HepG2 (cell line): ENCODE data around the gene ASAP2. TPM values are rescaled to one million over a fixed set of nuclear protein-coding genes. Genes with fewer than 3 reads are reported as not detected.

ENCODE experiments used
- ARID4A ChIP-seq: sonication (generic); formaldehyde crosslinking; IDR thresholded peaks from 2 replicates; pipeline ENCODE4 v1.5.0; 2020; ENCODE audit warnings: mild to moderate bottlenecking, missing genetic modification reagents, borderline replicate concordance
- ATF2 ChIP-seq: sonication (generic); formaldehyde crosslinking; IDR thresholded peaks from 2 replicates; pipeline ENCODE4 v1.4.0; 2020; ENCODE audit warnings: missing genetic modification reagents
- ATF7-NPFF ChIP-seq: sonication (generic); formaldehyde crosslinking; IDR thresholded peaks from 2 replicates; pipeline ENCODE4 v1.8.1; 2023; ENCODE audit warnings: mild to moderate bottlenecking, low read depth, missing genetic modification reagents, moderate library complexity
- IRF1 ChIP-seq: sonication (generic); formaldehyde crosslinking; IDR thresholded peaks from 2 replicates; pipeline ENCODE4 v1.4.0; 2020; ENCODE audit warnings: low read depth, mild to moderate bottlenecking, missing genetic modification reagents
- IRF2 ChIP-seq: IDR thresholded peaks from 2 replicates; pipeline ENCODE4 v1.6.1; 2018; ENCODE audit warnings: missing genetic modification reagents, missing compliant biosample characterization
- RFXAP ChIP-seq: sonication (generic); formaldehyde crosslinking; IDR thresholded peaks from 2 replicates; pipeline ENCODE4 v1.4.0; 2020; ENCODE audit warnings: missing genetic modification reagents, borderline replicate concordance
- ZFAT ChIP-seq: sonication (generic); formaldehyde crosslinking; conservative IDR thresholded peaks from 2 replicates; pipeline ENCODE4 v1.8.1; 2023; ENCODE audit warnings: missing genetic modification reagents, inconsistent platforms
- ZKSCAN1 ChIP-seq: fragments of 150-350 bp; IDR thresholded peaks from 2 replicates; pipeline ENCODE4 v1.6.1; 2014; ENCODE audit warnings: low read length
- ZMYM2 ChIP-seq: sonication (generic); formaldehyde crosslinking; IDR thresholded peaks from 2 replicates; pipeline ENCODE4 v1.8.0; 2022; ENCODE audit warnings: mild to moderate bottlenecking, missing genetic modification reagents
- ZNF264 ChIP-seq: sonication (generic); formaldehyde crosslinking; IDR thresholded peaks from 2 replicates; pipeline ENCODE4 v1.4.0; 2020; ENCODE audit warnings: missing genetic modification reagents
- ZNF335 ChIP-seq: sonication (generic); formaldehyde crosslinking; IDR thresholded peaks from 2 replicates; pipeline ENCODE4 v1.4.0; 2020; ENCODE audit warnings: missing genetic modification reagents
- ZNF503 ChIP-seq: sonication (generic); formaldehyde crosslinking; IDR thresholded peaks from 2 replicates; pipeline ENCODE4 v1.4.0; 2020; ENCODE audit warnings: missing genetic modification reagents
- ZNF574 ChIP-seq: sonication (generic); formaldehyde crosslinking; IDR thresholded peaks from 2 replicates; pipeline ENCODE4 v1.4.0; 2020; ENCODE audit warnings: missing genetic modification reagents
- ZNF691 ChIP-seq: sonication (generic); formaldehyde crosslinking; IDR thresholded peaks from 2 replicates; pipeline ENCODE4 v1.4.0; 2020; ENCODE audit warnings: missing genetic modification reagents, low read depth, mild to moderate bottlenecking, borderline replicate concordance
- ZNF777 ChIP-seq: sonication (generic); formaldehyde crosslinking; IDR thresholded peaks from 2 replicates; pipeline ENCODE4 v1.4.0; 2020; ENCODE audit warnings: missing genetic modification reagents
- ZNF841 ChIP-seq: sonication (generic); formaldehyde crosslinking; IDR thresholded peaks from 2 replicates; pipeline ENCODE4 v1.8.1; 2023; ENCODE audit warnings: missing genetic modification reagents, borderline replicate concordance
- polyA plus RNA-seq, 8 experiments: library from polyadenylated mRNA; depleted of rRNA in 3 of 8; stranded (reverse) in 7 of 8; unstranded in 1 of 8; fragments of >200 nt; fragmentation: Illumina TruSeq in 4 of 8; extraction: Trizol in 4 of 8; gene quantifications; 2 replicates each; pipeline versions ENCODE4 v1.2.1 to v1.2.3, GENCODE V29; 2011 to 2016; ENCODE audit warnings: low read depth in 4 of 8, missing spikeins in 1 of 8, mixed read lengths in 1 of 8; ENCODE audit not compliant: insufficient read depth in 1 of 8
- total RNA-seq, 5 experiments: library from RNA; depleted of rRNA; stranded (reverse); fragments of >200 nt; fragmentation: Illumina TruSeq; extraction: Trizol; gene quantifications; 2 replicates each; pipeline ENCODE4 v1.2.3, GENCODE V29; 2016; ENCODE audit warnings: low read depth in 1 of 5

ASAP2 gene
- total and polyA plus RNA-seq, 2 of the 13 experiments (the other 11 are each of a cell fraction or from before 2014, with no cell fraction given), result 7.3 to 22.3 TPM

- TF ChIP-seq ZNF574 (CRISPR knock-in tag), result peak; percentile 88
- peak; percentile 86 for TF ChIP-seq ZNF777
- TF ChIP-seq ZNF691 (CRISPR knock-in tag), result peak; percentile 61; the same call in 1 of the 2 replicates
- TF ChIP-seq ARID4A, result peak; percentile 95
- peak; percentile 38 for TF ChIP-seq ZNF335 (CRISPR knock-in tag)
- TF ChIP-seq ATF2 (CRISPR knock-in tag), result peak; percentile 79
- peak; percentile 65; the same call in 1 of the 2 replicates for TF ChIP-seq ZNF841 (CRISPR knock-in tag)
- TF ChIP-seq ZFAT (CRISPR knock-in tag), result no peak
- TF ChIP-seq ZKSCAN1, result no peak
- TF ChIP-seq ZMYM2 (CRISPR knock-in tag), result no peak
- TF ChIP-seq RFXAP, result peak; percentile 89
- TF ChIP-seq ZNF264 (CRISPR knock-in tag), result 0 out of 2 replicates have a peak, but pooled peaks have one; percentile 7
- peak; percentile 75; the same call in 1 of the 2 replicates for TF ChIP-seq ZNF503
- 0 out of 2 replicates have a peak, but pooled peaks have one; percentile 29 for TF ChIP-seq IRF1
- peak; percentile 70 for TF ChIP-seq ATF7-NPFF (CRISPR knock-in tag)
- peak; percentile 69; the same call in 1 of the 2 replicates for TF ChIP-seq IRF2 (CRISPR knock-in tag)
These were observed 216.7 kb downstream of the ASAP2 start, which contains the start of the genes CPSF3 and ITGB1BP1 (continued) for GRCh38 chr2:9423100-9423921.
